Stomach smooth muscle (tissue), 2 donors: ENCODE measurements around the gene HOATZ.

Experiments
- H3K27ac ChIP-seq: one replicate; pipeline ENCODE4 v1.7.0; 2013; ENCODE audit warnings: mild to moderate bottlenecking, low read length, inconsistent platforms
- H3K27me3 ChIP-seq, 2 donors: one replicate each; pipeline ENCODE4 v1.7.0; 2013; ENCODE audit warnings: low read length in 2 of 2; ENCODE audit not compliant: insufficient read depth in 2 of 2, control insufficient read depth in 1 of 2
- H3K36me3 ChIP-seq, 2 donors: one replicate each; pipeline ENCODE4 v1.7.0; 2013; ENCODE audit warnings: low read length in 2 of 2; ENCODE audit not compliant: control insufficient read depth in 2 of 2, insufficient read depth in 2 of 2
- H3K4me1 ChIP-seq: one replicate; pipeline ENCODE4 v1.7.0; 2013; ENCODE audit warnings: low read length; ENCODE audit not compliant: control insufficient read depth, insufficient read depth
- H3K4me3 ChIP-seq, 2 donors: one replicate each; pipeline ENCODE4 v1.7.0; 2013; ENCODE audit warnings: low read length in 2 of 2
- H3K9ac ChIP-seq, 2 donors: one replicate each; pipeline ENCODE4 v1.7.0; 2013; ENCODE audit warnings: low read length in 2 of 2, mild to moderate bottlenecking in 1 of 2
- H3K9me3 ChIP-seq, 2 donors: one replicate each; pipeline ENCODE4 v1.7.0; 2013; ENCODE audit warnings: low read length in 2 of 2; ENCODE audit not compliant: control insufficient read depth in 2 of 2
- donor health status: healthy.
- donor health status: Pancreatic carcinoma.

HOATZ gene

GRCh38 chr11:111561791-111562325 is 47.3 kb downstream of the HOATZ start:
- peaks cover 7 to 18% of the 10 kb centered on the region in 2 donors for H3K36me3 ChIP-seq
- H3K27me3 ChIP-seq = no peaks in the 10 kb centered on the region
- H3K9ac ChIP-seq = no peak overlapping the region
- no peak overlapping the region for H3K4me3 ChIP-seq
- H3K4me1 ChIP-seq = peaks cover 8% of the 10 kb centered on the region
- H3K27ac ChIP-seq = no peak overlapping the region
- no peaks in the 10 kb centered on the region for H3K9me3 ChIP-seq

GRCh38 chr11:111562692-111563389 is 48.3 kb downstream of the HOATZ start:
- Histone ChIP-seq H3K4me1 (peaks cover under 1% of the 10 kb centered on the region), H3K27ac (no peak overlapping the region), H3K9ac (no peak overlapping the region)

GRCh38 chr11:111565114-111565720 is 50.6 kb downstream of the HOATZ start:
- H3K9ac ChIP-seq = no peak overlapping the region
- no peaks in the 10 kb centered on the region for H3K27me3 ChIP-seq
- H3K9me3 ChIP-seq = no peaks in the 10 kb centered on the region
- no peak overlapping the region for H3K4me3 ChIP-seq
- H3K27ac ChIP-seq = no peak overlapping the region
- peaks cover 4 to 13% of the 10 kb centered on the region in 2 donors for H3K36me3 ChIP-seq
- H3K4me1 ChIP-seq = peaks cover 2% of the 10 kb centered on the region

More at GRCh38 chr11:111562692-111563389, 48.3 kb downstream of the HOATZ start:
- Histone ChIP-seq H3K4me3 (no peak overlapping the region), H3K27me3 (no peaks in the 10 kb centered on the region), H3K9me3 (no peaks in the 10 kb centered on the region), H3K36me3 (peaks cover 7 to 18% of the 10 kb centered on the region in 2 donors)

- no peaks in the 10 kb centered on the region for H3K27me3 ChIP-seq
- H3K9ac ChIP-seq = no peak overlapping the region
- peaks cover 2% of the 10 kb centered on the region for H3K4me1 ChIP-seq
- no peak overlapping the region for H3K4me3 ChIP-seq
- H3K27ac ChIP-seq = no peak overlapping the region
- H3K36me3 ChIP-seq = peaks cover 0 to 9% of the 10 kb centered on the region in 2 donors
- no peaks in the 10 kb centered on the region for H3K9me3 ChIP-seq
Measured at GRCh38 chr11:111566324-111566723, 51.7 kb downstream of the HOATZ start.

GRCh38 chr11:111569476-111569875 is 54.9 kb downstream of the HOATZ start:
- no peak overlapping the region for H3K9ac ChIP-seq
- no peaks in the 10 kb centered on the region for H3K36me3 ChIP-seq
- H3K4me1 ChIP-seq = peaks cover 11% of the 10 kb centered on the region
- H3K27ac ChIP-seq = no peak overlapping the region
- no peaks in the 10 kb centered on the region for H3K9me3 ChIP-seq
- no peaks in the 10 kb centered on the region for H3K27me3 ChIP-seq
- no peak overlapping the region for H3K4me3 ChIP-seq

DNA sequence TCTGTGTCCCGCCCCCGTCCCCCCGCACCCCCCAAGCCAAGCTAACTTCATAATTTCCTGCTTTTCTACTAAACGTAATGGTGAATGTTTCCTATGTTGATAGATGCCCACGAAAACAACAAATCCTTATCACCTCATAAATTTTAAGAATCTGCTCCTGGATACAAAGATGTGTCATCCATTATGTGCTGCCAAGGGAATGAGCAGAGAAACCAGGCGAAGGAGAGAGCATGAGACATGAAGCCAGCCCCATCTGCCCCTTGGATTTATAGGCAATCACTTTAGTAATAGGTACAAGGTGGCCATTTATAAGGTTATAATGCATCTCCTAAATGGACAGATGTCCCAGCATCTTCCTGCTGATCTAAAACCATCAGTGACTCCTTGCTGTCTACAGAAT is 56.2 kb downstream of the HOATZ start:
- H3K36me3 ChIP-seq = no peaks in the 10 kb centered on the region
- no peak overlapping the region for H3K9ac ChIP-seq
- H3K27ac ChIP-seq = no peak overlapping the region
- no peaks in the 10 kb centered on the region for H3K9me3 ChIP-seq
- peaks cover 11% of the 10 kb centered on the region for H3K4me1 ChIP-seq
- no peaks in the 10 kb centered on the region for H3K27me3 ChIP-seq
- H3K4me3 ChIP-seq = no peak overlapping the region

DNA sequence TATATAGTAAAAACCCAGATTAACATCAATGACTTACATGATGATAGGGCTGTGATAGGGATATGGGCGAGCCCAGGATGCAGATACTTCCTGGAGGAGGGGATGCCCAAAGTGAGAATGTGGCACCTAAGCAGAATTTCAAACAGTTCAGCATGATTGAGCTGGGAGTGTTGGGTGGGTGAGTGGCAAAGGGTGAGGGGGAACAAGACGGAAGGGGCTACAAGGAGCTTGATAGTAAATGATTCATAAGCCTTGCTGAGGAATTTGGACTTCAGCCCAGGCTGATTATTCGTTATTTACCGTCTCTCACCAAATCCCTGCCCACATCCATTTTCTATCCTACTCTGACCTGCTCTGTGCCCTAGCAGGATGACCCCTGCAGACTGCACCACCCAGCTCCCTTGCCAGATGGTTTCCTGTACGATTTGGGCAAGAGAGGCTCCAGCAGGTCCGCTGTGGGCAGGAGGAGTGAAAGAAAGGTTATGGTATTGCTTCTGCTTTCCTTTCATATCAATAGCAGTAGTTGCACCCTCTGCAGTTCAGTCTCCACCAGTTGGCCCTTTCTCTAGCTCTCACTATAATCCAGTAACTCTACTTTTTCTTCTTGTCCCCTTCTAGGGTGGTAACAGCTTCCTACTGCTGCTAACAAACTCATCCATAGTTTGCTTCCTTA is 57.4 kb downstream of the HOATZ start:
- Histone ChIP-seq H3K27ac (no peak overlapping the region), H3K27me3 (no peaks in the 10 kb centered on the region), H3K9me3 (no peaks in the 10 kb centered on the region), H3K4me1 (peaks cover 11% of the 10 kb centered on the region), H3K36me3 (no peaks in the 10 kb centered on the region), H3K9ac (no peak overlapping the region), H3K4me3 (no peak overlapping the region)

DNA sequence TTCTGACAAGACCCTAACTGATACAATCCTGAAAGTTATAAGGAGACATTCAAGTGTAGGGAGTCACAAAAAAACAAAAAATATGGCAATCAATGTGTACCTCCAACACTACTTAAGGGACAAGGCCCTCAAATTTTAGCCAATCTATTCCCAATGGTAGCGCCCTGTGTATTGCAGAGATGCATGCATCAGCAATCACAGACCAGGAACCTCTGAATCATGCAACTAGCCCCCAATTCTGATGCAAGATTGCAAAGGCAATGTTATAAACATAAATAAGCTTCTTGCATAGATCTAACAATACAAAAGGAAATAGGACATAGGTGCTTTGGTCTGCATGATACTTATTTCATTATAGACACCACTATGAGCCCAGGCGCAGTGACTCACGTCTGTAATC is 58.0 kb downstream of the HOATZ start:
- Histone ChIP-seq H3K27me3 (no peaks in the 10 kb centered on the region), H3K27ac (no peak overlapping the region), H3K9me3 (no peaks in the 10 kb centered on the region), H3K9ac (no peak overlapping the region), H3K4me3 (no peak overlapping the region), H3K36me3 (no peaks in the 10 kb centered on the region), H3K4me1 (peaks cover 11% of the 10 kb centered on the region)

DNA sequence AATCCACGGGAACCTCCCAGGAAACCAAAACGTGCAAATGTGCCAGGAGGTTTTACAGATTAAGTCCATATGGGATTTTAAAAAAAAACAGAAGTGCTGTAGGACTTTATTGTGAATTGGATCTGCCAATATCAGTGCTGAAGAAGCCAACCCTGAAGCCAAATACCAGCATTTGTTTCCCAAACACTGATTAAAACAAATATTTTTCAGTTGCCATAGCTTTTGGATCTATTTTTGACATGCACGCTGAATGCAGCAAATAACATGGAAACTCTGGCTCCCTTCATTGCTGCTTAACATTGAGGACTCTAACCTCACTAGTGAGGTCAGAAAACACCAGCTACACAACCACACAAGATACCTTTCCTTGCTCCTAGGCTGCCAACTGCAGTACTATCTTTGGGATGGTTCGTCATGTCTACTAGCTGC is 59.3 kb downstream of the HOATZ start:
- peaks cover 11% of the 10 kb centered on the region for H3K4me1 ChIP-seq
- H3K9me3 ChIP-seq = no peaks in the 10 kb centered on the region
- no peaks in the 10 kb centered on the region for H3K36me3 ChIP-seq
- no peaks in the 10 kb centered on the region for H3K27me3 ChIP-seq
- no peak overlapping the region for H3K9ac ChIP-seq
- no peak overlapping the region for H3K27ac ChIP-seq
- peak overlapping the region; percentile 4 to 40 for H3K4me3 ChIP-seq

DNA sequence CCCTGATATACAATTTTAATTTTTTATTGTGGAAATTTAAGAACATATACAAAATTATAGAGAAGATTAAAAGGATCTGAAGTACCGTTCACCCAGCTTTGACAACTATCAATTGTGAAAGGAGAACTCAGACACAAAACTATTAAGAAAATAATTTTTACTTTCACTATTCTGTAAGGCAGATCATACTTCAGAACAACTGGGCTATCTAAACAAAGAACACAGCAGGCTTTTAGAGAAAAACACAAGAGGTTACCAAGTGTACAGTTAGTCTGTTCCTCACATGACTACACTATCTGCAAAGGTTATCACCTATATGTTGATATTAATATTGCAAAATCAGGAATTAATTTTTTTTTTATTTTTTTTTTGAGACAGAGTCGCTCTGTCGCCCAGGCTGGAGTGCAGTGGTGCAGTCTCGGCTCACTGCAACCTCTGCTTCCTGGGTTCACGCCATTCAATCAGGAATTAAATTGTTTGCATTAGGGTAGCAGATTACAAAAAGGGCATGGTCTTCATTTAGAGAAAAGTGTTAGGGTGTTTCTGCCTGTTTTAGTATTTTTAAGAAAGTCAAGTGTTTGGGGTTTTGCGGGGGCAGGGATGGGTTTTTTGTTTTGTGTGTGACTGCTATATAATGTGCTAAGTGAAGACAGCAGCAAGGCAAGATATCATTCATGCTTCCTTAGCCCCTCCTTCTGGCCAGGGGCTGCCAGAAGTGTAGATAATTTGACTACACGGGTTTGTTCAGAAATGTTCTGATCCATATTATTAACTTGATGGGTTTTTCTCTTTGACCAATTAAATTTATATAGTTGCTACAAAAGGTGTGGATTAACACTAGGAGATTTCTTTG is 60.0 kb downstream of the HOATZ start:
- no peaks in the 10 kb centered on the region for H3K36me3 ChIP-seq
- H3K27me3 ChIP-seq = no peaks in the 10 kb centered on the region
- H3K4me1 ChIP-seq = peaks cover 11% of the 10 kb centered on the region
- H3K9me3 ChIP-seq = no peaks in the 10 kb centered on the region
- no peak overlapping the region for H3K27ac ChIP-seq
- no peak overlapping the region for H3K9ac ChIP-seq
- peak overlapping the region in 1 of 2 donors; percentile 40 for H3K4me3 ChIP-seq
